ENCODE results near the gene NIPA2. TPM values are rescaled to one million over a fixed set of nuclear protein-coding genes. Genes with fewer than 3 reads are reported as not detected.

NIPA2 gene
- polyA plus RNA-seq, 3 donors, result 26.7 to 75.8 (median 49.0) TPM

DNA sequence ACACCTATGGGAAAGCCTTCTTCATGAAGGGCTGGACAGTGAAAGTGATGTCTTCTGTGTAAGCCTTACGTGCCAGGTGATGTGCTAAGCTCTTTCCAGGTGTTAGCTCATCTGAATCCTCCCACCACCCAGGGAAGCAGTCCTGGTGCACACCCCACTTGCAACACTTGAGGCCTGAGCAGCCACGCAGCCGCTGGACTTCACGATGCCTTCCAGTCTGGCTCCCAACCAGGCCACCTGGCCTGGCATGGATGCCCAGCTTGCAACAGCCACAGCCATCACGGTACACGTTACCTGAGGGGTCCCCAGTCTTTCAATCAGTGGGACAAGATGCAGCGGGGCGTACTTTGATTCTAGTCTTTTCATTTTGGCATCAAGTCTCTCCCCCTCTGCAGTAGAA lies 35.8 kb downstream of the NIPA2 start:
- H3K4me1 ChIP-seq (ENCODE audit: control insufficient read depth in 1 of 2, insufficient read depth in 2 of 2, low read length in 2 of 2), result no peaks in the 10 kb centered on the region
- DNase-seq, result no peak
- no peak overlapping the region for H3K4me2 ChIP-seq (replicated peaks; ENCODE audit: extremely low read depth, low read length, poor library complexity, severe bottlenecking)
- WGBS (ENCODE audit: insufficient coverage), result 98% methylated on average over 3 of the region's 8 CpGs
- H3K27ac ChIP-seq (ENCODE audit: low read depth in 1 of 2, low read length in 2 of 2), result no peak overlapping the region
- Mint-ChIP-seq H3K27me3 (ENCODE audit: low read depth in 3 of 3) (peaks cover 0 to 4% (median 1%) of the 10 kb centered on the region in 3 donors), H3K27ac (peak overlapping the region in 1 of 7 donors; percentile 3), H3K9me3 (peaks cover 2 to 15% (median 10%) of the 10 kb centered on the region in 7 donors), H3K4me1 (no peaks in the 10 kb centered on the region), H3K4me3 (no peak overlapping the region), H3K36me3 (peaks cover 91 to 100% of the 10 kb centered on the region in 2 donors)
- no peaks in the 10 kb centered on the region for H3K27me3 ChIP-seq (ENCODE audit: control insufficient read depth in 2 of 2, insufficient read depth in 2 of 2, low read length in 2 of 2)
- H3K9ac ChIP-seq (ENCODE audit: insufficient read depth, low read length, poor library complexity, severe bottlenecking), result no peak overlapping the region
- no peak overlapping the region for H3K4me3 ChIP-seq (replicated peaks in 1 of 3; ENCODE audit: low read depth in 2 of 3, low read length in 3 of 3)
- H3K36me3 ChIP-seq (replicated peaks in 1 of 2; ENCODE audit: control insufficient read depth in 1 of 2, insufficient read depth in 2 of 2, low read length in 2 of 2), result peaks cover 81 to 99% of the 10 kb centered on the region in 2 donors
- H2AFZ ChIP-seq (ENCODE audit: insufficient read depth, low read depth, low read length, poor library complexity, severe bottlenecking), result no peak overlapping the region
- TF ChIP-seq, protein P1, sequence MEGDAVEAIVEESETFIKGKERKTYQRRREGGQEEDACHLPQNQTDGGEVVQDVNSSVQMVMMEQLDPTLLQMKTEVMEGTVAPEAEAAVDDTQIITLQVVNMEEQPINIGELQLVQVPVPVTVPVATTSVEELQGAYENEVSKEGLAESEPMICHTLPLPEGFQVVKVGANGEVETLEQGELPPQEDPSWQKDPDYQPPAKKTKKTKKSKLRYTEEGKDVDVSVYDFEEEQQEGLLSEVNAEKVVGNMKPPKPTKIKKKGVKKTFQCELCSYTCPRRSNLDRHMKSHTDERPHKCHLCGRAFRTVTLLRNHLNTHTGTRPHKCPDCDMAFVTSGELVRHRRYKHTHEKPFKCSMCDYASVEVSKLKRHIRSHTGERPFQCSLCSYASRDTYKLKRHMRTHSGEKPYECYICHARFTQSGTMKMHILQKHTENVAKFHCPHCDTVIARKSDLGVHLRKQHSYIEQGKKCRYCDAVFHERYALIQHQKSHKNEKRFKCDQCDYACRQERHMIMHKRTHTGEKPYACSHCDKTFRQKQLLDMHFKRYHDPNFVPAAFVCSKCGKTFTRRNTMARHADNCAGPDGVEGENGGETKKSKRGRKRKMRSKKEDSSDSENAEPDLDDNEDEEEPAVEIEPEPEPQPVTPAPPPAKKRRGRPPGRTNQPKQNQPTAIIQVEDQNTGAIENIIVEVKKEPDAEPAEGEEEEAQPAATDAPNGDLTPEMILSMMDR (IDR thresholded peaks at IDR 0.05), result no peak
- H3K9me3 ChIP-seq (replicated peaks in 1 of 2; ENCODE audit: control insufficient read depth in 1 of 2, insufficient read depth in 1 of 2, low read length in 2 of 2), result peaks cover 0 to 15% of the 10 kb centered on the region in 2 donors
- H4K20me1 ChIP-seq (ENCODE audit: insufficient read depth, low read length), result peaks cover 13% of the 10 kb centered on the region
- intact Hi-C loops (cut with micrococcal nuclease), result no loop called here
- no peaks in the 10 kb centered on the region for H3K79me2 ChIP-seq (ENCODE audit: insufficient read depth, low read length)

DNA sequence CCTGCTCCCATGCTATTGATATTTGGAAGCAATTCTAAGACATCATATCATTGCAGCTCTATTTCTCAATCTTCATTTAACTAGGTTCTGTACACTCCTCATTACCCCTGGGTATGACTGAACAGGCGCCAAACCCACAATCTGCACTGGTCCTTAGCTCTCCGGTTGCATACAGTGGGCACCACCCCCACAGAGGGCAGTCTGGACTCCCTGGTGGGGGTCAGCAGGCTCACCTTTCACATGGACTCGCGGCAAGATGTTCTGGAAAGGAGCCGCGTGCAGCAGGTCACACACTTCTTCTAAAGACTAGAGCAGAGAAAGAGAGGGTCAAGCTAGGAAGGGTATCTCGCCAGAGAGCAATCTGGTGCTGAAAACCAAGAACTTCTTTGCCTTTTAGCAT lies 36.5 kb downstream of the NIPA2 start:
- peaks cover 0 to 15% of the 10 kb centered on the region in 2 donors for H3K9me3 ChIP-seq (replicated peaks in 1 of 2; ENCODE audit: control insufficient read depth in 1 of 2, insufficient read depth in 1 of 2, low read length in 2 of 2)
- peaks cover 90 to 98% of the 10 kb centered on the region in 2 donors for H3K36me3 Mint-ChIP-seq
- H3K4me3 ChIP-seq (replicated peaks in 1 of 3; ENCODE audit: low read depth in 2 of 3, low read length in 3 of 3), result no peak overlapping the region
- H3K27me3 ChIP-seq (ENCODE audit: control insufficient read depth in 2 of 2, insufficient read depth in 2 of 2, low read length in 2 of 2), result no peaks in the 10 kb centered on the region
- TF ChIP-seq, protein P1 (IDR thresholded peaks at IDR 0.05), result no peak
- no peaks in the 10 kb centered on the region for H3K4me1 ChIP-seq (ENCODE audit: control insufficient read depth in 1 of 2, insufficient read depth in 2 of 2, low read length in 2 of 2)
- WGBS (ENCODE audit: insufficient coverage), result 95% methylated on average over 2 of the region's 7 CpGs
- H3K9me3 Mint-ChIP-seq, result peaks cover 2 to 15% (median 10%) of the 10 kb centered on the region in 7 donors
- intact Hi-C loops (cut with micrococcal nuclease), result no loop called here
- H4K20me1 ChIP-seq (ENCODE audit: insufficient read depth, low read length), result peaks cover 11% of the 10 kb centered on the region
- peaks cover 0 to 4% (median 1%) of the 10 kb centered on the region in 3 donors for H3K27me3 Mint-ChIP-seq (ENCODE audit: low read depth in 3 of 3)
- H3K4me1 Mint-ChIP-seq, result no peaks in the 10 kb centered on the region
- no peak overlapping the region for H3K9ac ChIP-seq (ENCODE audit: insufficient read depth, low read length, poor library complexity, severe bottlenecking)
- no peak overlapping the region for H3K4me3 Mint-ChIP-seq
- H3K79me2 ChIP-seq (ENCODE audit: insufficient read depth, low read length), result no peaks in the 10 kb centered on the region
- DNase-seq, result no peak
- peak overlapping the region in 1 of 7 donors; percentile 15 for H3K27ac Mint-ChIP-seq
- H3K36me3 ChIP-seq (replicated peaks in 1 of 2; ENCODE audit: control insufficient read depth in 1 of 2, insufficient read depth in 2 of 2, low read length in 2 of 2), result peaks cover 79 to 99% of the 10 kb centered on the region in 2 donors
- no peak overlapping the region for H3K4me2 ChIP-seq (replicated peaks; ENCODE audit: extremely low read depth, low read length, poor library complexity, severe bottlenecking)
- H3K27ac ChIP-seq (ENCODE audit: low read depth in 1 of 2, low read length in 2 of 2), result no peak overlapping the region
- no peak overlapping the region for H2AFZ ChIP-seq (ENCODE audit: insufficient read depth, low read depth, low read length, poor library complexity, severe bottlenecking)
